ENCODE data around the gene MAP4K3. TPM values are rescaled to one million over a fixed set of nuclear protein-coding genes. Genes with fewer than 3 reads are reported as not detected.

Gene MAP4K3
- total RNA-seq, 2 donors from 2014 or later = 22.2 to 30.9 TPM

- no peaks in the 10 kb centered on the region for H3K27me3 ChIP-seq
- H3K9me3 ChIP-seq = no peaks in the 10 kb centered on the region
- no peak overlapping the region for H3K9ac ChIP-seq (ENCODE audit: low read depth in 2 of 2, low read length in 2 of 2)
- intact Hi-C loops (cut with DNase I) = no loop called here
- peaks cover 8% of the 10 kb centered on the region for H3K4me1 ChIP-seq
- no peak overlapping the region for H3K4me3 ChIP-seq
- no peak for TF ChIP-seq CTCF (IDR thresholded peaks at IDR 0.05)
- no peak for DNase-seq
- H3K27ac ChIP-seq = no peak overlapping the region
- no peaks in the 10 kb centered on the region for H3K36me3 ChIP-seq
Measured at GRCh38 chr2:39407516-39408296, 29.4 kb downstream of the MAP4K3 start.

GRCh38 chr2:39405364-39405763 lies 31.7 kb downstream of the MAP4K3 start:
- intact Hi-C loops (cut with DNase I) = no loop called here
- Histone ChIP-seq H3K27ac (no peak overlapping the region), H3K36me3 (no peaks in the 10 kb centered on the region), H3K4me1 (peaks cover 8% of the 10 kb centered on the region), H3K4me3 (no peak overlapping the region), H3K9ac (ENCODE audit: low read depth in 2 of 2, low read length in 2 of 2) (no peak overlapping the region), H3K9me3 (no peaks in the 10 kb centered on the region), H3K27me3 (no peaks in the 10 kb centered on the region)
- no peak for DNase-seq
- TF ChIP-seq CTCF (IDR thresholded peaks at IDR 0.05) = no peak

GRCh38 chr2:39403311-39403710 lies 33.8 kb downstream of the MAP4K3 start:
- no peak for DNase-seq
- Histone ChIP-seq H3K27ac (no peak overlapping the region), H3K36me3 (no peaks in the 10 kb centered on the region), H3K27me3 (no peaks in the 10 kb centered on the region), H3K9ac (ENCODE audit: low read depth in 2 of 2, low read length in 2 of 2) (no peak overlapping the region), H3K4me3 (no peak overlapping the region), H3K4me1 (no peaks in the 10 kb centered on the region), H3K9me3 (no peaks in the 10 kb centered on the region)
- TF ChIP-seq CTCF (IDR thresholded peaks at IDR 0.05) = no peak
- intact Hi-C loops (cut with DNase I) = no loop called here

- H3K4me3 ChIP-seq = no peak overlapping the region
- intact Hi-C loops (cut with DNase I) = no loop called here
- H3K9me3 ChIP-seq = no peaks in the 10 kb centered on the region
- no peak for DNase-seq
- TF ChIP-seq CTCF (IDR thresholded peaks at IDR 0.05) = no peak
- no peaks in the 10 kb centered on the region for H3K4me1 ChIP-seq
- H3K36me3 ChIP-seq = no peaks in the 10 kb centered on the region
- H3K27ac ChIP-seq = no peak overlapping the region
- no peak overlapping the region for H3K9ac ChIP-seq (ENCODE audit: low read depth in 2 of 2, low read length in 2 of 2)
- no peaks in the 10 kb centered on the region for H3K27me3 ChIP-seq
Measured at GRCh38 chr2:39401319-39401718, 35.8 kb downstream of the MAP4K3 start.

GRCh38 chr2:39399570-39399969 lies 37.5 kb downstream of the MAP4K3 start:
- no peak overlapping the region for H3K4me3 ChIP-seq
- DNase-seq = no peak
- intact Hi-C loops (cut with DNase I) = no loop called here
- no peaks in the 10 kb centered on the region for H3K36me3 ChIP-seq
- no peak overlapping the region for H3K9ac ChIP-seq (ENCODE audit: low read depth in 2 of 2, low read length in 2 of 2)
- no peaks in the 10 kb centered on the region for H3K9me3 ChIP-seq
- no peak overlapping the region for H3K27ac ChIP-seq
- H3K4me1 ChIP-seq = no peaks in the 10 kb centered on the region
- TF ChIP-seq CTCF (IDR thresholded peaks at IDR 0.05) = no peak
- no peaks in the 10 kb centered on the region for H3K27me3 ChIP-seq

Measured in colonic mucosa (tissue), 4 donors.